Ectodermal cell (in vitro differentiated cells): ENCODE results near the gene TNFRSF13B.
"Not testable (repeated sequence)": the region's sequence is repeated elsewhere in the genome, so short reads cannot be mapped to it uniquely, and the experiment has no call there.

ENCODE experiments used
- H3K27ac ChIP-seq: 2 replicates; pipeline ENCODE4 v1.7.0; 2013; ENCODE audit warnings: mild to moderate bottlenecking, low read depth, low read length; ENCODE audit not compliant: insufficient read depth, poor library complexity, severe bottlenecking
- H3K27me3 ChIP-seq: 2 replicates; pipeline ENCODE4 v1.7.0; 2013; ENCODE audit warnings: mild to moderate bottlenecking, low read length; ENCODE audit not compliant: insufficient read depth, control insufficient read depth, poor library complexity, severe bottlenecking
- H3K36me3 ChIP-seq: one replicate; pipeline ENCODE4 v1.7.0; 2013; ENCODE audit warnings: low read length; ENCODE audit not compliant: control insufficient read depth, insufficient read depth
- H3K4me1 ChIP-seq: one replicate; pipeline ENCODE4 v1.7.0; 2013; ENCODE audit warnings: low read length; ENCODE audit not compliant: control insufficient read depth, insufficient read depth
- H3K4me3 ChIP-seq: 2 replicates; pipeline ENCODE4 v1.7.0; 2013; ENCODE audit warnings: low read depth, low read length, control low read depth; ENCODE audit not compliant: insufficient read depth
- H3K9me3 ChIP-seq: 2 replicates; pipeline ENCODE4 v1.7.0; 2013; ENCODE audit warnings: mild to moderate bottlenecking, low read length, moderate library complexity; ENCODE audit not compliant: control insufficient read depth
- WGBS, 2 experiments: methylation state at CpG; one replicate each; pipeline ENCODE4 v1.1.7; 2013; ENCODE audit warnings: missing lambda C conversion rate in 2 of 2; 5-methylcytosine and 5-hydroxymethylcytosine counted together

The TNFRSF13B gene

GRCh38 chr17:16981928-16982327, 10.0 kb upstream of the TNFRSF13B start:
- 86 to 87% methylated on average over 5 of the region's 5 CpGs for WGBS, 2 experiments
- Histone ChIP-seq H3K4me3 (no peak overlapping the region), H3K4me1 (no peaks in the 10 kb centered on the region), H3K27me3 (no peaks in the 10 kb centered on the region), H3K27ac (no peak overlapping the region), H3K36me3 (no peaks in the 10 kb centered on the region), H3K9me3 (no peaks in the 10 kb centered on the region)

- Histone ChIP-seq H3K36me3 (no peaks in the 10 kb centered on the region), H3K27ac (no peak overlapping the region), H3K4me3 (no peak overlapping the region), H3K4me1 (no peaks in the 10 kb centered on the region), H3K9me3 (no peaks in the 10 kb centered on the region), H3K27me3 (no peaks in the 10 kb centered on the region)
- 74 to 76% methylated on average over 26 of the region's 26 CpGs for WGBS, 2 experiments
Observed at GRCh38 chr17:16980813-16981731, 9.2 kb upstream of the TNFRSF13B start.

- Histone ChIP-seq H3K4me3 (no peak overlapping the region), H3K4me1 (no peaks in the 10 kb centered on the region), H3K9me3 (no peaks in the 10 kb centered on the region), H3K36me3 (no peaks in the 10 kb centered on the region), H3K27ac (no peak overlapping the region), H3K27me3 (no peaks in the 10 kb centered on the region)
- WGBS, 2 experiments, result 80 to 82% methylated on average over 8 of the region's 8 CpGs
Observed at GRCh38 chr17:16980061-16980460, 8.1 kb upstream of the TNFRSF13B start.

- H3K9me3 ChIP-seq, H3K4me1 ChIP-seq, H3K36me3 ChIP-seq, H3K27me3 ChIP-seq, H3K4me3 ChIP-seq, H3K27ac ChIP-seq: not testable (repeated sequence)
- WGBS, 2 experiments, result 85 to 88% methylated on average over 5 to 6 of the region's 6 CpGs
Observed at GRCh38 chr17:16979237-16979823, 7.4 kb upstream of the TNFRSF13B start.

GRCh38 chr17:16977932-16978331, 6.0 kb upstream of the TNFRSF13B start:
- no peaks in the 10 kb centered on the region for H3K27me3 ChIP-seq
- no peaks in the 10 kb centered on the region for H3K36me3 ChIP-seq
- H3K4me3 ChIP-seq, result no peak overlapping the region
- H3K9me3 ChIP-seq, result no peaks in the 10 kb centered on the region
- WGBS, 2 experiments, result 84 to 87% methylated on average over 6 of the region's 6 CpGs
- H3K4me1 ChIP-seq, result no peaks in the 10 kb centered on the region
- no peak overlapping the region for H3K27ac ChIP-seq

- H3K27me3 ChIP-seq, result no peaks in the 10 kb centered on the region
- no peaks in the 10 kb centered on the region for H3K9me3 ChIP-seq
- no peak overlapping the region for H3K27ac ChIP-seq
- H3K36me3 ChIP-seq, result no peaks in the 10 kb centered on the region
- no peak overlapping the region for H3K4me3 ChIP-seq
- WGBS, 2 experiments, result 93 to 95% methylated on average over 9 of the region's 9 CpGs
- H3K4me1 ChIP-seq, result no peaks in the 10 kb centered on the region
Observed at GRCh38 chr17:16976725-16977550, 5.0 kb upstream of the TNFRSF13B start.

GRCh38 chr17:16975744-16976625, 4.1 kb upstream of the TNFRSF13B start:
- H3K4me1 ChIP-seq, result no peaks in the 10 kb centered on the region
- no peak overlapping the region for H3K27ac ChIP-seq
- no peaks in the 10 kb centered on the region for H3K36me3 ChIP-seq
- no peaks in the 10 kb centered on the region for H3K27me3 ChIP-seq
- H3K4me3 ChIP-seq, result no peak overlapping the region
- H3K9me3 ChIP-seq, result no peaks in the 10 kb centered on the region
- 94 to 95% methylated on average over 9 to 10 of the region's 10 CpGs for WGBS, 2 experiments

GRCh38 chr17:16975277-16975651, 3.3 kb upstream of the TNFRSF13B start:
- Histone ChIP-seq H3K4me3 (no peak overlapping the region), H3K4me1 (no peaks in the 10 kb centered on the region), H3K9me3 (no peaks in the 10 kb centered on the region), H3K36me3 (no peaks in the 10 kb centered on the region), H3K27ac (no peak overlapping the region), H3K27me3 (no peaks in the 10 kb centered on the region)
- WGBS, 2 experiments, result 92% methylated on average over 2 of the region's 2 CpGs

GRCh38 chr17:16974569-16975276, 2.8 kb upstream of the TNFRSF13B start:
- 90 to 92% methylated on average over 6 of the region's 6 CpGs for WGBS, 2 experiments
- no peaks in the 10 kb centered on the region for H3K27me3 ChIP-seq
- no peaks in the 10 kb centered on the region for H3K9me3 ChIP-seq
- no peaks in the 10 kb centered on the region for H3K36me3 ChIP-seq
- no peak overlapping the region for H3K27ac ChIP-seq
- H3K4me1 ChIP-seq, result no peaks in the 10 kb centered on the region
- no peak overlapping the region for H3K4me3 ChIP-seq
